CD4-positive, CD25-positive, alpha-beta regulatory T cell (primary cell): ENCODE measurements around the gene ANKRD11. TPM values are rescaled to one million over a fixed set of nuclear protein-coding genes. Genes with fewer than 3 reads are reported as not detected.
"Not testable (repeated sequence)": the region's sequence is repeated elsewhere in the genome, so short reads cannot be mapped to it uniquely, and the experiment has no call there.

Experiments used
- ATAC-seq, 2 donors: fragments of 150-1000 bp; cut with Tn5 transposase; one replicate each; pipeline ENCODE4 v1.10.0; 2021; ENCODE audit warnings: low read depth in 2 of 2, moderate number of reproducible peaks in 2 of 2, moderate library complexity in 1 of 2
- DNase-seq, 3 donors: peaks; one replicate each; pipeline versions ENCODE4 v3.0.0 to v3.0.0-alpha.2; 2012 to 2022; ENCODE audit warnings: mixed read lengths in 1 of 3
- H3K27ac ChIP-seq: one replicate; pipeline ENCODE4 v1.7.0; 2013; ENCODE audit warnings: mild to moderate bottlenecking, low read length; ENCODE audit not compliant: insufficient read depth, poor library complexity, severe bottlenecking
- H3K27me3 ChIP-seq: one replicate; pipeline ENCODE4 v1.7.0; 2013; ENCODE audit warnings: low read length; ENCODE audit not compliant: control insufficient read depth, insufficient read depth
- H3K36me3 ChIP-seq: one replicate; pipeline ENCODE4 v1.7.0; 2013; ENCODE audit warnings: mild to moderate bottlenecking, low read length, moderate library complexity; ENCODE audit not compliant: control insufficient read depth, insufficient read depth
- H3K4me1 ChIP-seq: 2 replicates; pipeline ENCODE4 v1.7.0; 2013; ENCODE audit warnings: mild to moderate bottlenecking, low read length; ENCODE audit not compliant: insufficient read depth, control insufficient read depth, poor library complexity, severe bottlenecking
- H3K4me3 ChIP-seq: one replicate; pipeline ENCODE4 v1.7.0; 2013; ENCODE audit warnings: low read depth, mild to moderate bottlenecking, low read length, moderate library complexity
- H3K9me3 ChIP-seq, 2 experiments: 1 replicate in 1 of 2; 2 replicates in 1 of 2; pipeline ENCODE4 v1.7.0; 2013; ENCODE audit warnings: low read length in 2 of 2, mild to moderate bottlenecking in 1 of 2, moderate library complexity in 1 of 2; ENCODE audit not compliant: control insufficient read depth in 2 of 2
- H3K27ac Mint-ChIP-seq, 3 donors: one replicate each; pipeline ENCODE4 v1.8.0; 2020 to 2022; ENCODE audit warnings: mild to moderate bottlenecking in 3 of 3, mixed read lengths in 3 of 3, moderate library complexity in 2 of 3
- H3K27me3 Mint-ChIP-seq: one replicate; pipeline ENCODE4 v1.8.0; 2022; ENCODE audit warnings: mild to moderate bottlenecking, mixed read lengths
- H3K36me3 Mint-ChIP-seq: one replicate; pipeline ENCODE4 v1.8.0; 2020; ENCODE audit warnings: mixed read lengths
- H3K4me1 Mint-ChIP-seq, 4 donors: one replicate each; pipeline ENCODE4 v1.8.0; 2020 to 2022; ENCODE audit warnings: mixed read lengths in 4 of 4, mild to moderate bottlenecking in 1 of 4
- H3K4me3 Mint-ChIP-seq, 4 donors: one replicate each; pipeline ENCODE4 v1.8.0; 2020 to 2022; ENCODE audit warnings: mild to moderate bottlenecking in 4 of 4, mixed read lengths in 4 of 4, moderate library complexity in 3 of 4
- H3K9me3 Mint-ChIP-seq, 7 donors: one replicate each; pipeline ENCODE4 v1.8.0; 2020 to 2022; ENCODE audit warnings: mixed read lengths in 7 of 7, mild to moderate bottlenecking in 3 of 7, moderate library complexity in 2 of 7
- polyA plus RNA-seq, 4 donors: library from polyadenylated mRNA; unstranded; fragments of 300-500 nt; fragmentation: Illumina TruSeq; gene quantifications; one replicate each; pipeline ENCODE4 v1.2.3, GENCODE V29; 2021
- total RNA-seq: library from RNA; stranded (reverse); gene quantifications from one replicate; pipeline ENCODE4 v1.2.3, GENCODE V29; 2022

Gene ANKRD11
- total and polyA plus RNA-seq, 5 donors from 2014 or later = 8.7 to 323 (median 18.6) TPM

DNA sequence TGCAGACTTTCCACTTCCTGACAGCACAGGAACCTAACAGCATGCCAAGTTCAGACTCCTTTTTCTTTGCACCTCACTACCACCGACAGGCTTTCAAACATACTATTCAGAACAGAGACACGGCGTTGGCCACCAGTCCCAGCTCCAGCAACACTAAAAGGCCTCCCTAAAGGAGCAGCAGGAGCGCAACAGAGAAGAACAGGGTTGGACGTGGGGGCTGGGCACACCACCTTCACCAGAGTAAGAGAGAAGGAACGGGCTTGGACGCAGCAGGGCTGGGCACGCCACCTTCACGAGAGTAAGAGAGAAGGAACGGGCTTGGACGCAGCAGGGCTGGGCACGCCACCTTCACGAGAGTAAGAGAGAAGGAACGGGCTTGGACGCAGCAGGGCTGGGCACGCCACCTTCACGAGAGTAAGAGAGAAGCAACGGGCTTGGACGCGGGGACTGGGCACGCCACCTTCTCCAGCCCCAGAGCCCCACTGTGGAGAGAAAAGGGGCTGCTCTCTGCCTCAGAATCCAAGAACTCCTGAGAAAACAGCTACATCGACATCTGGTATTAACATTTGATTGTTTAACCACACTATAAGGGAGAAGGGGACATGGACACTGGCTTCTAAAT, 56.9 kb downstream of the ANKRD11 start:
- not testable (repeated sequence) for DNase-seq, ATAC-seq, H3K9me3 Mint-ChIP-seq, H3K9me3 ChIP-seq, H3K27me3 Mint-ChIP-seq, H3K27me3 ChIP-seq, H3K36me3 ChIP-seq, H3K4me3 ChIP-seq
- Mint-ChIP-seq H3K27ac (peak overlapping the region in 2 of 3 donors; percentile 74), H3K4me1 (peaks cover under 1 to 42% (median 27%) of the 10 kb centered on the region in 4 donors), H3K36me3 (peaks cover 21% of the 10 kb centered on the region), H3K4me3 (peak overlapping the region in 3 of 4 donors; percentile 62 to 86 (median 67))
- Histone ChIP-seq H3K4me1 (peaks cover 75% of the 10 kb centered on the region), H3K27ac (peak overlapping the region; percentile 41)

DNA sequence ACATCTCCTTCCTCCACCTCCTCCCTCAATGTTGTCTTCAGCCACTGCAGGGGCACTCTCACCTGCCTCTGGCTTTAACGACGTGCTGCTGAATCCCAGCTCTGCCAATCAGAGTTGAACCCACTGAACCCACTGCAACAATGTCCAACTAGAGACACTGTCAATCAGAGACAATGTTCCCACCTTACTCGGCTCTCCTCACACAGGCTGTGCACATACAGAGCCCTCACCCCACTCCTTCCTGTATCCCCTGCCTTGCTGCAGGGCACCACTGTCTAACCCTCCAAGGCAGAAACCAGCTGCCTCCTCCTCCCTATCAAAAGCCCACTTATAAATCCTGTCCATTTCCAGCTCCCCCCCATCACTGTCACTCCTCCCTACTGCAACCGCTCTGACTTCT, 58.7 kb downstream of the ANKRD11 start:
- H3K9me3 ChIP-seq = no peaks in the 10 kb centered on the region
- DNase-seq (no peak), ATAC-seq (peak in 1 of 2 donors; percentile 30)
- Mint-ChIP-seq H3K9me3 (no peaks in the 10 kb centered on the region), H3K27ac (no peak overlapping the region), H3K36me3 (peaks cover 23% of the 10 kb centered on the region), H3K4me3 (no peak overlapping the region), H3K4me1 (peaks cover 15 to 35% (median 26%) of the 10 kb centered on the region in 4 donors), H3K27me3 (no peaks in the 10 kb centered on the region)
- peak overlapping the region; percentile 23 for H3K4me3 ChIP-seq
- H3K27ac ChIP-seq = no peak overlapping the region
- H3K4me1 ChIP-seq = peaks cover 67% of the 10 kb centered on the region
- H3K36me3 ChIP-seq = peaks cover 6% of the 10 kb centered on the region
- H3K27me3 ChIP-seq = no peaks in the 10 kb centered on the region

- Mint-ChIP-seq H3K9me3 (peaks cover 0 to 2% (median 0%) of the 10 kb centered on the region in 7 donors), H3K36me3 (peaks cover 26% of the 10 kb centered on the region), H3K4me1 (peaks cover 19 to 36% (median 29%) of the 10 kb centered on the region in 4 donors), H3K27me3 (no peaks in the 10 kb centered on the region), H3K27ac (no peak overlapping the region), H3K4me3 (no peak overlapping the region)
- Histone ChIP-seq H3K4me3 (no peak overlapping the region), H3K4me1 (peaks cover 66% of the 10 kb centered on the region), H3K27ac (no peak overlapping the region), H3K27me3 (no peaks in the 10 kb centered on the region), H3K9me3 (no peaks in the 10 kb centered on the region), H3K36me3 (peaks cover 9% of the 10 kb centered on the region)
- DNase-seq (no peak), ATAC-seq (no peak)
These were observed 59.2 kb downstream of the ANKRD11 start for GRCh38 chr16:89431158-89431584.

- Mint-ChIP-seq H3K27ac (peak overlapping the region in 1 of 3 donors; percentile 85), H3K4me1 (peaks cover 25 to 36% (median 30%) of the 10 kb centered on the region in 4 donors), H3K27me3 (no peaks in the 10 kb centered on the region), H3K9me3 (peaks cover 0 to 2% (median 0%) of the 10 kb centered on the region in 7 donors), H3K4me3 (peak overlapping the region in 2 of 4 donors; percentile 33 to 55), H3K36me3 (peaks cover 26% of the 10 kb centered on the region)
- Histone ChIP-seq H3K9me3 (no peaks in the 10 kb centered on the region), H3K27ac (no peak overlapping the region), H3K27me3 (no peaks in the 10 kb centered on the region), H3K4me1 (peaks cover 66% of the 10 kb centered on the region), H3K36me3 (peaks cover 11% of the 10 kb centered on the region), H3K4me3 (no peak overlapping the region)
- ATAC-seq = no peak
- DNase-seq = no peak
These were observed 59.8 kb downstream of the ANKRD11 start for GRCh38 chr16:89430436-89431157.

DNA sequence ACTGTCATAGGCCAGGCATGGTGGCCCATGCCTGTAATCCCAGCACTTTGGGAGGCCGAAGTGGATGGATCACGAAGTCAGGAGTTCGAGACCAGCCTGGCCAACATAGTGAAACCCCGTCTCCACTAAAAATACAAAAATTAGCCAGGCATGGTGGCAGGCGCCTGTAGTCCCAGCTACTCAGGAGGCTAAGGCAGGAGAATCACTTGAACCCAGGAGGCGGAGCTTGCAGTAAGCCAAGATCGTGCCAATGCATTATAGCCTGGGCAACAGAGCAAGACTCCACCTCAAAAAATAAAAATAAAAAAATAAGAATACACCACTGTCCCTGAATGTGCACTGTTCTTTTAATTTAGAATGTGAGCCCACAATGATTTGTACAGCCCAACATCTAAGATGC, 61.8 kb downstream of the ANKRD11 start:
- H3K9me3 ChIP-seq, H3K27me3 ChIP-seq, H3K27ac Mint-ChIP-seq, H3K4me3 ChIP-seq, DNase-seq, H3K27me3 Mint-ChIP-seq, H3K4me3 Mint-ChIP-seq, H3K9me3 Mint-ChIP-seq, ATAC-seq: not testable (repeated sequence)
- Histone ChIP-seq H3K4me1 (peaks cover 63% of the 10 kb centered on the region), H3K36me3 (peaks cover 12% of the 10 kb centered on the region), H3K27ac (peak overlapping the region; percentile 5)
- Mint-ChIP-seq H3K4me1 (peaks cover 31 to 45% (median 34%) of the 10 kb centered on the region in 4 donors), H3K36me3 (peaks cover 16% of the 10 kb centered on the region)

DNA sequence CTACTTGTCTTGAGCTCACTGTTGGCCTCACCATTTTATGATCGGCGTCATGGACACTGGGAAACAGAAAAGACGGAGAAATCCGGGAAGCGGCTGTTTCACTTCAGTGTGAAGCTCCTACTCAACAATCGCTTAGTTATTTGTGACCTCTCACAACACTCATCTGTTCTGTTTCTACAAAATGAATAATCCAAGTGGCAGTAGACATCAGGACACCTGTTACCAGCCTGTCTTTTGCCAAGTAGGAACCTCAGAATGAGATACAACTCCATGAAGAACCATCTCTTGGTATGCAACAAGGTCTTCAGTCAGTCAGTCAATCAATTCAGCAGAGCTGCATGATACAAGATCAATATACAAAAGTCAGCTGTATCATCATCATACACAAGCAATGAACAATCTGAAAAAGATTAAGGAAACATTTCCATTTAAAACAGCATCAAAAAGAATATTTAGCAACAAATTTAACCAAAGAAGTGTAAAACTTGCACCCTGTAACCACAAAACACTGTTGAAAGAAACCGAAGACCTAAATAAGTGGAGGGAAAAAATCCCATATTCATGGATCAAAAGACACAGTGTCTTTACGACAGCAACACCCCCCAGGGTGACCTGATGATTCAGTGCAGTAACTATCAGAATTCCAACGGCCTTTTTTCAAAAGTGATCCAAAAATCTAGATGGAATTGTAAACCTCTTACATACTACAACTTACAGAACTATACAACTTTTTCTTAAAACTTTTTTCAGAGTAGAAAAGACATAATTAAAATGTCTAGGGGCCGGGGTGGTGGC, 63.4 kb downstream of the ANKRD11 start:
- DNase-seq (no peak), ATAC-seq (no peak)
- H3K36me3 ChIP-seq = peaks cover 12% of the 10 kb centered on the region
- Mint-ChIP-seq H3K4me3 (peak overlapping the region in 3 of 4 donors; percentile 74 to 84 (median 76)), H3K9me3 (peaks cover 0 to 2% (median 0%) of the 10 kb centered on the region in 7 donors), H3K27ac (peak overlapping the region; percentile 55 to 90 (median 66)), H3K36me3 (peaks cover 16% of the 10 kb centered on the region), H3K27me3 (no peaks in the 10 kb centered on the region), H3K4me1 (peaks cover 39 to 61% (median 46%) of the 10 kb centered on the region in 4 donors)
- no peaks in the 10 kb centered on the region for H3K27me3 ChIP-seq
- no peak overlapping the region for H3K4me3 ChIP-seq
- H3K27ac ChIP-seq = peak overlapping the region; percentile 11
- peaks cover 63% of the 10 kb centered on the region for H3K4me1 ChIP-seq
- no peaks in the 10 kb centered on the region for H3K9me3 ChIP-seq

GRCh38 chr16:89425523-89425922, 64.8 kb downstream of the ANKRD11 start:
- H3K4me1 ChIP-seq = peaks cover 58% of the 10 kb centered on the region
- peaks cover 14% of the 10 kb centered on the region for H3K36me3 Mint-ChIP-seq
- peaks cover 0 to 2% (median 0%) of the 10 kb centered on the region in 7 donors for H3K9me3 Mint-ChIP-seq
- no peaks in the 10 kb centered on the region for H3K9me3 ChIP-seq
- H3K27me3 Mint-ChIP-seq = no peaks in the 10 kb centered on the region
- peaks cover 42 to 69% (median 51%) of the 10 kb centered on the region in 4 donors for H3K4me1 Mint-ChIP-seq
- peak overlapping the region; percentile 29 to 84 (median 65) for H3K4me3 Mint-ChIP-seq
- peak overlapping the region; percentile 48 for H3K4me3 ChIP-seq
- ATAC-seq (no peak), DNase-seq (no peak)
- H3K27ac Mint-ChIP-seq = peak overlapping the region; percentile 69 to 88 (median 83)
- no peak overlapping the region for H3K27ac ChIP-seq
- peaks cover 12% of the 10 kb centered on the region for H3K36me3 ChIP-seq
- H3K27me3 ChIP-seq = no peaks in the 10 kb centered on the region
